DND-41 (cell line): ENCODE results near the gene C4A.

Experiments used
- CTCF ChIP-seq: IDR thresholded peaks from 2 replicates; pipeline ENCODE4 v1.5.1; 2012; ENCODE audit warnings: borderline replicate concordance, low read length, moderate library complexity, mild to moderate bottlenecking; ENCODE audit not compliant: poor library complexity, severe bottlenecking; ENCODE audit errors: extremely low read depth
- EZH2 ChIP-seq: IDR thresholded peaks from 3 replicates; pipeline ENCODE4 v1.6.1; 2012; ENCODE audit warnings: borderline replicate concordance, low read depth, mild to moderate bottlenecking, moderate library complexity, low read length, inconsistent platforms; ENCODE audit not compliant: severe bottlenecking

DNA sequence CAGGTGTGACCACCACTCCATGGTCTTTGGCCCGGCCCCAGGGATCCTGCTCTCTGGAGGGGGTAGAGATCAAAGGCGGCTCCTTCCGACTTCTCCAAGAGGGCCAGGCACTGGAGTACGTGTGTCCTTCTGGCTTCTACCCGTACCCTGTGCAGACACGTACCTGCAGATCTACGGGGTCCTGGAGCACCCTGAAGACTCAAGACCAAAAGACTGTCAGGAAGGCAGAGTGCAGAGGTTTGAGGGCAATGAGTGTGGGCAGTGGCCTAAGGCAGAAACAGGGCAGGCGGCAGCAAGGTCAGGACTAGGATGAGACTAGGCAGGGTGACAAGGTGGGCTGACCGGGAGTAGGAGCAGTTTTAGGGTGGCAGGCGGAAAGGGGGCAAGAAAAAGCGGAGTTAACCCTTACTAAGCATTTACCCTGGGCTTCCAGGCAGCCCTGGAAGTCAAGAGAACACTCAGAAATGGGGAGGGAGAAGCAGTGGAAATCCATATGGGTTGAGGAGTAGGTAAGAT is 35.4 kb upstream of the C4A start:
- TF ChIP-seq EZH2, result no peak
- no peak for TF ChIP-seq CTCF
